GM23338 (cell line): ENCODE measurements around the gene TBC1D7.

Experiments
- CREB1 ChIP-seq: fragments of 250-450 bp; sonication (Bioruptor Pico); IDR thresholded peaks from 2 replicates; pipeline ENCODE4 v1.5.0; 2020; ENCODE audit warnings: low read depth, mild to moderate bottlenecking, moderate library complexity
- CTCF ChIP-seq, 2 experiments: fragments of 200-600 bp in 1 of 2; sonication (generic) in 1 of 2; conservative IDR thresholded peaks; 2 replicates each; pipeline versions ENCODE4 v1.5.1 to v1.6.1; 2016 to 2017; ENCODE audit warnings: antibody characterized with exemption in 2 of 2, low read depth in 2 of 2, mild to moderate bottlenecking in 2 of 2, moderate library complexity in 1 of 2
- EZH2 ChIP-seq: fragments of 200-600 bp; sonication (generic); IDR thresholded peaks from one replicate; pipeline ENCODE4 v1.8.0; 2017; ENCODE audit warnings: antibody characterized with exemption, mild to moderate bottlenecking, low read depth; ENCODE audit not compliant: unreplicated experiment
- ZNF331 ChIP-seq: fragments of 250-450 bp; sonication (Bioruptor Pico); IDR thresholded peaks from 2 replicates; pipeline ENCODE4 v1.5.0; 2020; ENCODE audit warnings: low read depth, mild to moderate bottlenecking, moderate library complexity

GRCh38 chr6:13349811-13350506 is 21.6 kb upstream of the TBC1D7 start:
- no peak for TF ChIP-seq CTCF (conservative IDR thresholded peaks at IDR 0.05; ENCODE audit: low read depth in 2 of 2)
- no peak for TF ChIP-seq EZH2
- TF ChIP-seq ZNF331 (CRISPR knock-in tag) = no peak
- no peak for TF ChIP-seq CREB1 (CRISPR knock-in tag)
